SK-N-MC (cell line): ENCODE data around the gene PDIA2.

Source experiments
- DNase-seq: peaks from one replicate; pipeline ENCODE4 v3.0.0-alpha.2; 2011; ENCODE audit warnings: low read depth, low spot score
- H3K27ac ChIP-seq: fragments of 200-600 bp; sonication (generic); 2 replicates; pipeline ENCODE4 v1.5.1; 2016; ENCODE audit warnings: mixed run types
- H3K36me3 ChIP-seq: fragments of 200-600 bp; sonication (generic); 2 replicates; pipeline ENCODE4 v1.6.1; 2017; ENCODE audit warnings: antibody characterized with exemption, low read length, mixed read lengths; ENCODE audit not compliant: insufficient read depth
- H3K4me3 ChIP-seq: fragments of 200-600 bp; sonication (generic); 2 replicates; pipeline ENCODE4 v1.5.1; 2016
- H3K9ac ChIP-seq: fragments of 200-600 bp; sonication (generic); 2 replicates; pipeline ENCODE4 v1.8.0; 2017; ENCODE audit warnings: mixed run types, mixed read lengths; ENCODE audit not compliant: insufficient read length
- H3K9me3 ChIP-seq: fragments of 200-600 bp; sonication (generic); 2 replicates; pipeline ENCODE4 v1.6.1; 2017; ENCODE audit warnings: low read depth, mild to moderate bottlenecking, antibody characterized with exemption, low read length, moderate library complexity, mixed read lengths
- EZH2 ChIP-seq: fragments of 200-600 bp; sonication (generic); IDR thresholded peaks from one replicate; pipeline ENCODE4 v1.6.1; 2017; ENCODE audit warnings: antibody characterized with exemption
- FOXP2 ChIP-seq: optimal IDR thresholded peaks from 2 replicates; pipeline ENCODE3; 2011; ENCODE audit warnings: mild to moderate bottlenecking, moderate library complexity; ENCODE audit not compliant: insufficient read depth; ENCODE audit errors: extremely low read length, control extremely low read depth
- POLR2AphosphoS5 ChIP-seq: IDR thresholded peaks from 2 replicates; pipeline ENCODE4 v1.6.1; 2012; ENCODE audit warnings: mild to moderate bottlenecking, low read depth, low read length, borderline replicate concordance

PDIA2 gene

DNA sequence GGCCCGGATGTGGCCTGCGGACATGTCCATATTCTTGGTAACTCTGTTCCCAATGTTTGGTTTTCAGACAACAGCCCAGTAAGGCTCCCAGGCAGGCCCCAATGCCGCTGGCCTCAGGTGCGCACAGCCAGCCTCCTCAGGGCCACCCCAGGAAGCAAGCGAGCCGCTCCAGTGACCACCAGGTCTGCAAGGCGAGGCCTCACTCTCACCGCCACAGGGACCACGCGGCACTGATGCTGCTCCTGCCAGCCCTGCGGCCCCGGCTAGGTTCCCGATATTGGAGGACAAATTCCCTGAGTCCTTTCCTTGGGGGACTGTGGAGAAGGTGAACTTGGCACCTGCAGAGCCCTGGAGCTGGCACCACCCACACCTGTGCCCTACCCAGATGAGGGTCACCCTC, 19.0 kb downstream of the PDIA2 start:
- TF ChIP-seq FOXP2 = no peak
- TF ChIP-seq POLR2AphosphoS5 = no peak
- TF ChIP-seq EZH2 = no peak
- no peaks in the 10 kb centered on the region for H3K9me3 ChIP-seq
- H3K27ac ChIP-seq = no peak overlapping the region
- no peak for DNase-seq
- H3K9ac ChIP-seq = no peak overlapping the region
- H3K4me3 ChIP-seq = no peak overlapping the region
- no peaks in the 10 kb centered on the region; the same call in 1 of the 2 replicates for H3K36me3 ChIP-seq

DNA sequence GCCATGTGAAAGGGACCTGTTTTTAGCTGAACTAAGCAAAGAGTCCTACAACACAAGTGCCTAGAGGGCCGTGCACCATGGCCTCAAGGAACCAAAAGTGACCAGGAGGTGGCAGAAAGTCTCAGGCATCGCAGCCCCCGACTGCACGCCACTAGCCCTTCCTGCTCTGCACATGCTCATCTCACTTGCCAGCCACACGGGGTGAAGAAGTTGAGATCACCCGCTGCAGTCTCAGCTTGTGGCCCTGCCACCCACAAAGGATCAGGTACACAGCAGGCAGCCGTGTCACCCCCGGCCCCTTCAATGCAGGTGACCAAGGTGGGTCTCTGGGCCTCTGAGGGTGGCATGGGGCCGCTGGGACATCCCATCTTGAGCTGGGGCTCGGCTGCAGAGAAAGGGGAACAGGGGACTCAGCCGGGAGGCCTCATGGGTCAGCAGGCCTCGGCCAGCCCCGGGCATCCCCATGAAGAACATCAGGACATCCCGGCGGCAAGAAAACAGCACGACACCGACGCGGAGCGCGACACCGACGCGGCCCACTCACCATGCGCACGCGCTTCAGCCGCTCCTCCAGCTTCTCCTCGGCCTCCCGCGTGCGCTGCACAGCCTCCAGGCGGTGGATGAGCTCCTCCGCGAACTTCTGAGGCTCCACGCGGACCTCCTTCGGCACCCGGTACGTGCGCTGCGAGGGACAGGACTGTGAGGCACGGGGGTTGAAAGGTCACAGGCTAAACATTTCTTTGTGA, 21.0 kb downstream of the PDIA2 start:
- no peak overlapping the region for H3K9ac ChIP-seq
- TF ChIP-seq FOXP2 (no peak), POLR2AphosphoS5 (no peak), EZH2 (no peak)
- H3K4me3 ChIP-seq = no peak overlapping the region
- DNase-seq = no peak
- H3K27ac ChIP-seq = no peak overlapping the region
- H3K9me3 ChIP-seq = no peaks in the 10 kb centered on the region
- H3K36me3 ChIP-seq = 0 out of 2 replicates have a peak, but pooled peaks cover 2% of the 10 kb centered on the region

DNA sequence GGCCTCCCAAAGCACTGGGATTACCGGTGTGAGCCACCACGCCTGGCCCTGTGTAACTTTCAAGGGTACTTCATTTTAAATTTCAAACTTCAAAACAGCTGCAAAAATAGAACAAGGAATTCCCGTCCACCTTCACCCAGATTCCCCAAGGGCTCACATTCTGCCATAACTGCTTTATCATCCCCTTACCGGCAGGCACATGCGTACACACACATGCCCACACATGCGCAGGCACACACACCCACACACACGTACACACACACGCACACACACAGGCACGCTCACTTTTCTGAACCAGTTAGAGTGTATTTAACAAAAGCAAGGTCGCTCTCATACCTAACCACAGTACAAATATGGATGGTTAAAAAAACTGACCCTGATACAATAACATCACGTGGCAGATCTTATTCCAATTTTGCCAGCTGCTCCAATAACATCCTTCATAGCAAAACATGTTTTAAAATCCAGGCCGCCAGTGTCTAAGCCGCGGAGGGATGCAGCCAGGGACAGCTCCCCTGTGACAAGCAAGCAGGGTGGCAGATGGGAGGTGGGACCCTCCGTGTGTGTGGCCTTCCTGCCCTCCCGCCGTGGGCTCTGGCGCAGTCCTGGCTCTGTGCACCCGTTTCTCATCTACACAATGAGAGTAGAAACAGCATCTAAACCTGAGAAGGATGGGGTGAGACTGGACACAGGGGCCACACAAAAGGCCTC, 23.1 kb downstream of the PDIA2 start:
- no peak overlapping the region for H3K9ac ChIP-seq
- no peak for TF ChIP-seq POLR2AphosphoS5
- TF ChIP-seq FOXP2 = no peak
- TF ChIP-seq EZH2 = no peak
- no peak overlapping the region for H3K27ac ChIP-seq
- no peaks in the 10 kb centered on the region for H3K9me3 ChIP-seq
- H3K36me3 ChIP-seq = 0 out of 2 replicates have a peak, but pooled peaks cover 2% of the 10 kb centered on the region
- H3K4me3 ChIP-seq = no peak overlapping the region
- DNase-seq = no peak

DNA sequence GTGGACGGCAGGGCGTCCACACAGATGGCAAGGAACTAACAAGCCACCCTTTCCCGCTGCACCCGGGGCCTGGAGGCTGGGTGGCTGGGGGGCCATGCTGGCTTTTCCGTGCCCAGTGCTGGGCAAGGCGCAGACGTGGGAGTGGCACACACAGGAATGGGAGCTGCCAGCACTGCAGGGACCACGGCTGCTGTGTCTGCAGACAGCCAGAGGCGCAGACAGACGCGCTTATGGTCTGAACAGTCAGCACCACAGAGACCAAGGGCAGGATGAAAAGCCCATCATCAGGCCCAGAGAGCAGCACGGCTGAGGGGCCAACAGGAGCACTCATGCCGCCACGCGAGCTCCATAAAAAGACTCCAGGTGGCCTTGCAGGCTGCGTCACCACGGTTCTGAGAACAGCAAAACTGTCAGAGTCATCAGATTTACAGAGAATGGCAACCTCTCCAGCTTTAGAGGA, 24.0 kb downstream of the PDIA2 start:
- H3K36me3 ChIP-seq = peaks cover 2% of the 10 kb centered on the region; the same call in 1 of the 2 replicates
- no peak overlapping the region for H3K4me3 ChIP-seq
- H3K9ac ChIP-seq = no peak overlapping the region
- H3K27ac ChIP-seq = peak overlapping the region; percentile 46; the same call in 1 of the 2 replicates
- DNase-seq = no peak
- TF ChIP-seq POLR2AphosphoS5 (no peak), FOXP2 (no peak), EZH2 (no peak)
- H3K9me3 ChIP-seq = no peaks in the 10 kb centered on the region

DNA sequence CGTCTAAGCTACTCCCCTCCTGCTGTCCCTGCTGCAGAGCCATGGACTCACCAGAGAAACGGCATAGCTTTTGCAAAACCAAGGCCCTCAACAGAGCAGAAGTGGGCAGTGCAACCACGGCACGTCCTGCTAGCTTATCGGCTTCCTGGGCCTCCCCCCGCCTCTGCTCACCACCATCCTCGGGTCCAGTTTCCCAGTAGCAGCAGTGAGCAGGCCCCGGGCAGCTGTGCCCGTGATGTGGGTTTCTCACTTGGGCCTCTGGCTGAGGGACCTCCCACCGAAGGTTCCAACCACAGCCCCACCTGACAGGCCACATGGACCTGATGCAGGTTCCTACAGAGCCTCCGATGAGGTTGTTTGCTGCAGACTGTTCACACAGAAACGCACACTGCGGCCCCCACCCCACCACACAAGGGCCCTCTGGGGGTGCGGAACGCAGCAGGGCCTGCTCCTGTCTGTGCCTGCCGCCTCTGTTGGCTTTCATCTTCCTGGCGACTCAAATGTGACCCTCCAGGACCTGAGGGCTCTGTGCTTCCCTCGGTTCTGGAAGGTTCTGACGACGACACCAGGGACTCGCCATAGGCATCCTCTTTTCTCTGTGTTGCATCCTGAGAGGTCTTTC, 24.8 kb downstream of the PDIA2 start:
- no peak overlapping the region for H3K27ac ChIP-seq
- DNase-seq = no peak
- H3K36me3 ChIP-seq = peaks cover 2% of the 10 kb centered on the region; the same call in 1 of the 2 replicates
- H3K9ac ChIP-seq = no peak overlapping the region
- no peak for TF ChIP-seq POLR2AphosphoS5
- TF ChIP-seq EZH2 = no peak
- TF ChIP-seq FOXP2 = no peak
- no peaks in the 10 kb centered on the region for H3K9me3 ChIP-seq
- no peak overlapping the region for H3K4me3 ChIP-seq

DNA sequence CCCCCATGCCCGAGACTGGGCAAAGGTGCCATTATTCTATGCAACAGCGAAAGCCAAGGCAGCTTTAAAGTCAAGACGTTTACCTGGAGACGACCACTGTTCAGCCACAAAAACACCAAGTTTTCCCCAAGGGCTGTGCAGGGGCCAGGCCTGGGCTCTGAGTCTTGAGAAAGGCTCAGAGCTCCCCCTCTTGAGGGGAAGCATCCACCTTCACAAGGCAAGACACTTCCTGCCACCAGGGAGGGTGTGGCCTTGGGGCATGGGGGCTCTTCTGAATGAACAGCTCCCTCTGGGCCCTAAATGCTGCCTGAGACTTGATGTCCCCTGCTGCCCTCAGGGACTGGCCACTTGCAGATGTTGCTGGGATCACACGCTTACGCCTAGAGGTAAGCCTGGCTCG, 26.5 kb downstream of the PDIA2 start:
- no peak for DNase-seq
- H3K4me3 ChIP-seq = no peak overlapping the region
- H3K27ac ChIP-seq = no peak overlapping the region
- no peak overlapping the region for H3K9ac ChIP-seq
- no peaks in the 10 kb centered on the region for H3K9me3 ChIP-seq
- TF ChIP-seq POLR2AphosphoS5 = no peak
- H3K36me3 ChIP-seq = peaks cover 2% of the 10 kb centered on the region; the same call in 1 of the 2 replicates

DNA sequence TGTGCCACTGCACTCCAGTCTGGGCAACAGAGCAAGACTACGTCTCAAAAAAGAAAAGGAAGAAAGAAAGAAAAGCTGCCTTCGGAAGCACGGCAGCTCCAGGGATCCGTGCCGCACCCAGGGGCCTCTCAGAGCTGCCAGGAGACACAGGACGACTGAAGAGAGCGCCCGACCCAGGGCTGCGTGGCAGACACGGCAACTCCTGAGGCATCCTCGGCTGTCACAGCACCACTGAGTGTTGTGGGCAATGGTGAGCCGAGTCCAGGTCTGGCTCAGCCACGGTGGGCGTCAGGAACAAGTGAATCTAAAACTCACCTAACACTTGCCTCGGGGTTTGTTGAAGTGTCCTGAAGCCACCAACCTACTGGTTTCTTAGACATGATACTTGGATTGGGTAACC, 28.8 kb downstream of the PDIA2 start:
- peaks cover 2% of the 10 kb centered on the region; the same call in 1 of the 2 replicates for H3K36me3 ChIP-seq

DNA sequence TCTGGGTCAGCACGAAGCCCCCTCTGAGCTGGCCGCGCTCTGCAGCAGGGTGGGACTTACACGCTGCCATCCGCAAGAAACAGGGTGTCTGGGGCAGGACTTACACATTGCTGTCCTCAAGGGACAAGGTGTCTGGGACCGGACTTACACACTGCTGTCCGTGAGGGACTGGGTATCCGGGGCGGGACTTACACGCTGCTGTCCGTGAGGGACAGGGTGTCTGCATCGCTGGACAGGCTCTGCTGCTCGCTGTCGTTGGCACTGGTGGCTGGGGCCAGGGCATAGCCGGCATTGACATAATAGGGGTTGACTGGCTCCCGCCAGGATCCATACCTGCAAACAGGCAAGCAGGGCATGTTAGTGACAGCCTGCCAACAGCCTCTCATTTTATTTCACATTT, 31.4 kb downstream of the PDIA2 start:
- Histone ChIP-seq H3K9me3 (no peaks in the 10 kb centered on the region), H3K4me3 (no peak overlapping the region), H3K9ac (no peak overlapping the region), H3K27ac (no peak overlapping the region), H3K36me3 (no peaks in the 10 kb centered on the region; the same call in 1 of the 2 replicates)
- no peak for DNase-seq
- TF ChIP-seq POLR2AphosphoS5 (no peak), FOXP2 (no peak), EZH2 (no peak)

More for the DNA sequence above, 28.8 kb downstream of the PDIA2 start:
- no peak overlapping the region for H3K9ac ChIP-seq
- no peak overlapping the region for H3K4me3 ChIP-seq
- no peak for DNase-seq
- TF ChIP-seq EZH2 (no peak), POLR2AphosphoS5 (no peak), FOXP2 (no peak)
- H3K9me3 ChIP-seq = no peaks in the 10 kb centered on the region
- H3K27ac ChIP-seq = no peak overlapping the region
